HG02981 (cell line): ENCODE results near the gene CDA.

Source experiments
- ATAC-seq: cut with Tn5 transposase; IDR thresholded peaks from one replicate; pipeline ENCODE4 v1.9.1; 2021; ENCODE audit warnings: mild to moderate bottlenecking, moderate library complexity; ENCODE audit not compliant: unreplicated experiment

Gene CDA

DNA sequence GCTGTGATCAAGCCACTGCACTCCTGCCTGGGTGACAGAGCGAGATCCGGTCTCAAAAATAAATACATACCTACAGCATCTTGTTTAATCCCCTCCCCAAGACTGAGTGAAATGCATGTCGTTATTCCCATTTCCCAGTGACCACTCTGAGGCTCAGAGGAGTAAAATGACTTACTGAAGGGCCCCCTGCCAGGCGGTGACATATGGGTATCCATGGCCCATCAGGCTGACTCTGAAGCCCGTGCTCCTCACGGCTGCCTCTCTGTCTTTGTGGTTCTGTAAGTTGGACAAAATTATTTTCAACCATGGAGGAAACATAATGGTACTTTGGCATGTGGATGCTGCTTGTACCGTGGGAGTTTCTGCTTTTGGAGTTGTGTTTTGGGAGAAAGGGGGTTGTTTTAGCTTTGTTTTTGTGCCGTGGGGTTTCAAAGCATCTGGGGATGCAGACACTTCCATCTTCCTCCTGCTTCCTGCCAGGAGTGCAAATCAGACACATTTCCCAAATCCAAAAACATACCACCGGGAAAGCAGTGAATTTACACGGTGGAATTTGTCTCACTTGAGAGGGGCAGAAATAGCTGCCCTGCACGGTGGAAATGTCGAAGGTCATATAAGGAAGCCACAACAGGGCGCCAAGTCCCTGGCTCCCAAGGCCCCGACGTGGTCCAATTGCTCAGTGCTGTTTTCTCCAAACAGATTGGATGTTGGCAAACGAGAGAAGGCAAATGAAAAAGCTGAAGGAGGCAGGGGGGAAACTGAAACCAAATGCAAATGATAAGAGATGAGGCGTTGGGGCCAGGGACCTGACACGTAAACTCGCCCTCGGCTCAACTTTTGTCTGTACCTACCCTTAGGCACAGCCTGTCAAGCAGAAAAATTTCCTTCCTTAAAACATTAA is 27.3 kb downstream of the CDA start:
- ATAC-seq, result no peak

DNA sequence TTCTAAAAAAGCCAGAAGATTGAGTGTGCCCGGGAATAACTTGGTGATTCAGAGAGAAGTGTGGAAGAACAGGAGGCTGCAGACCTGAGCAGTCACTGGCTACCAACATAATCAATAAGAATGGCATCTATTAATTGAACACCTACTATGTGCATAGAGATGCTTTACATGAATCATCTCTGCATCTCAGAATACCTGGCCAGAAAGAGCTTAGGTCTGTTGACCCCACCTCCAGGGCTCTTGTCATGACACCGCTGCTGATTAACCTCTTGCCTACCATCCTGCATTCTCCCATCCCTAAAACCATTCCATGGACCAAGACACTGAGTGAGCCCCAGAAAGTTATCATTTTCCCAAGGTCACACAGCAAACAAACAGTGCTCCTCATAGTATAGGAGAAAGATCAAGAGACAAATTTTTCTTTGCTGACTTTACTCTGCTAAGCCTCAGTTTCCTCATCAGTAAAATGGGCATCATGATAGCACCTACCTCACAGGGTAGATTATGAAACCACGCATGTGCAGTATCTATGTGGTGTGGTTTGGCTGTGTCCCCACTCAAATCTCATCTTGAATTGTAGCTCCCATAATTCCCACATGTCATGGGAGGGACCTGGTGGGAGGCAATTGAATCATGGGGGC is 28.1 kb downstream of the CDA start:
- no peak for ATAC-seq

DNA sequence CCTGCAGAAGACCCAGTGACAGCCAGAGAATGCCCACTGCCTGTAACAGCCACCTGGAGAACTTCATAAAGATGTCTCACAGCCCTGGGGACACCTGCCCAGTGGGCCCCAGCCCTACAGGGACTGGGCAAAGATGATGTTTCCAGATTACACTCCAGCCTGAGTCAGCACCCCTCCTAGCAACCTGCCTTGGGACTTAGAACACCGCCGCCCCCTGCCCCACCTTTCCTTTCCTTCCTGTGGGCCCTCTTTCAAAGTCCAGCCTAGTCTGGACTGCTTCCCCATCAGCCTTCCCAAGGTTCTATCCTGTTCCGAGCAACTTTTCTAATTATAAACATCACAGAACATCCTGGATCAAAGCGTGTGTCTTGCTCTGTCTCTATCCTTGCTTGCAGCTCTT is 29.7 kb downstream of the CDA start:
- no peak for ATAC-seq

DNA sequence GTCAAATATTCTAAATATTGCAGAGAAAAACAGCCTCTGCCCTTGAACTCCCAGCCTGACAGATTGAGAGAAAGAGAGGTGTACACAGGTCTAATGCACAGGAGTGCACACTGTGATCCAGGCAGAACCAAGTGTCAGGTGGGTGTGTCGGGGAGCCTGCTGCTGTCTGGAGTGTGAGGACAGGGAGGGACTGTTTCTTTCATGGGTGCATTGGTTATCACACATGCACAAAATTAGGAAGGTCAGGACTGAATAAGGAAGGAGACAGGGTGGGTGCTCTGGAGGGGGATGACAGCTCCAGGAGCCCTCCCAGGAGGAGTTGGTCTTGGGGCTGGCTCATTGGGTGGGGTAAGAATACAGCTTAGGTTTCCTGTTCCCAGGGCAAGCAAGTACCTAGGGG is 31.1 kb downstream of the CDA start:
- no peak for ATAC-seq

DNA sequence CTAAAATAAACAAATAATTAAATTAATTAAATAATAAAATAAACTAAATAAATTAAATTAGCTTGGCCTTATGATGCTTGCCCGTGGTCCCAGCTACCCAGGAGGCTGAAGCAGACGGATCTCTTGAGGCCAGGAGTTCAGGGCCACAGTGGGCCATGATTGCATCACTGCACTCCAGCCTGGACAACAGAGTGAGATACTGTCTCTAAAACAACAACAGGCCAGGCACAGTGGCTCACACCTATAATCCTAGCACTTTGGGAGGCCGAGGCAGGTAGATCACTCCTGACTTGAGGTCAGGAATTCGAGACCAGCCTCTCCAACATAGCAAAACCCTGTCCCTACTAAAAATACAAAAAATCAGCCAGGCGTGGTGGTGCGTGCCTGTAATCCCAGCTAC is 32.1 kb downstream of the CDA start:
- no peak for ATAC-seq

DNA sequence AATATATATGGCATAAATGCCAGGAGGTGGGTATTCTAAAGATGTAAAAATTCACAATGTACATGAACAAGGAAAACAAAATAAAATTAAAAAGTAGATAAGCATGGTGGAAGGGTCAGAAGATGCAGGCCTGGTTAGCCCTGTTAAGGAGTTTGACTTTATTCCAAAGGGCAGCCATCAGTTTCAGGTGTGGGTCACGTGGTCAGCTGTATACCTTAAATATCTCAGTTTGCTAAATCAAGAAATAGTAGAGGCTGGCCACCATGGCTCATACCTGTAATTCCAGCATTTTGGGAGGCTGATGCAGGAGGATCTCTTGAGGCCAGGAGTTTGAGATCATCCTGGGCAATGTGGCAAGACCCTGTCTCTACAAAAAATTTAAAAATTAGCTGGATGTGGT is 35.8 kb downstream of the CDA start:
- no peak for ATAC-seq

DNA sequence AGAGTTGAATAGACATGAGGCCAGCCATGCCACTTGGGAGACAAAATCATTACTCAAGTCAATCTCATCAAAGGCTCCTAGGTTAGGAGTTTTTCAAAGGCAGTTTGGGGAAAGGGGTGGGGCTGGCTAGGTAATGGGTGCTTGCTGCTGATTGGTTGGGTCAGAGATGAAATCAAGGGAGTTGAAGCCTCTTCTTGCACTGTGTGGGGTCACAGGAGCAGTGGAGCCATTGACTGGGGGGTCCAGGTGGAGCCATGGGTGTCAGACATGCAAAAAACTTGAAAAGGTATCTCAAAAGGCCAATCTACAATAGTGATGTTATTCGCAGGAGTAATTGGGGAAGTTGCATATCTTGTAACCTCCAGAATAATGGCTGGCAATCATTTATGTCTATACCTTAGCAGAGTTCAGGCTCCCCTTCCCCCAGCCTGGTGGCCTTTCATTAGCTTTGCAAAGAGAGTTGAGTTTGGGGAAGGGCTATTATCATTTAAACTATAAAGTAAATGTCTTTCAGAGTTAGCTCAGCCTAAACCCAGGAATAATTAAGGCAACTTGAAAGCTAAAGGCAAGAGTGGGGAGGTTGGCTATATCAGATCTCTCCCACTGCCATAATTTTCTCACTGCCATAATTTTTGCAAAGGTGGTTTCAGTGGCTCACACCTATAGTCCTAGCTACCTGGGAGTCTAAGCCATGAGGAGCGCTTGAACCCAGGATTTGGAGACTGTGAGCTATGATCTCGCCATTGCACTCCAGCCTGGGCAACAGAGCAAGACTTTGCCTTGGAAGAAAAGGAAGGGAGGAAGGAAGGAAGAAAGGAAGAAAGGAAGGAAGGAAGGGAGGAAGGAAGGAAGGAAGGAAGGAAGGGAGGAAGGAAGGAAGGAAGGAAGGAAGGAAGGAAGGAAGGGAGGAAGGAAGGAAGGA is 36.5 kb downstream of the CDA start:
- no peak for ATAC-seq

DNA sequence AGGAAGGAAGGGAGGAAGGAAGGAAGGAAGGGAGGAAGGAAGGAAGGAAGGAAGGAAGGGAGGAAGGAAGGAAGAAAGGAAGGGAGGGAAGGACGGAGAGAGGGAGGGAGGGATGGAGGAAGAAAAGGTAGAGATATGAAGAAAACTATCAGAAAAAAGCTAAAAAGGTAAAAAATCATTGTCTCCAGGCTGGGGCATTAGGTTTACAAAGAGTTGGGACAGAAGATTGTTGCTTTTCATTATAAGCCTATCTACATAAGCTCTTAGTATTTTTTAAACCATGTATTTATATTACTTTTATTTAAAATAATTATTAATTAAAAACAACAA is 37.2 kb downstream of the CDA start:
- no peak for ATAC-seq

DNA sequence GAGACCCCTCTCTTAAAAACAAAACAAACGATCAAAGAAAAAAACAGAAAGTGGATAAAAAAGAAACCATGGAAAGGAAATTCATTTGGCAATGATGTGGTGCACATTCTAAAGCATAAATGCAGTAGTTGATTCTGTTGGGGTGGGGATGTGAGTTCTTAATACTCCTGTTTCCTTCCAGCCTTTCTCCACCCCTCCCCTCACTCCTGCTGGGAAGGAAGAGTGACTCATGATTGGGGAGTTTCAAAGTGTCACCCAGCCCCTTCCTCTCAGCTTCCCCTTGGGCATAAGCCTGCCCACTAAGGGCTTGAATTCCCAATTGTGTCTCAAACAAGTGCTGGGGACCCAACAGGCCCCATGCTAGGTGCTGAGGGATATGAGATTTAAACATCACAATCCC is 37.6 kb downstream of the CDA start:
- no peak for ATAC-seq

DNA sequence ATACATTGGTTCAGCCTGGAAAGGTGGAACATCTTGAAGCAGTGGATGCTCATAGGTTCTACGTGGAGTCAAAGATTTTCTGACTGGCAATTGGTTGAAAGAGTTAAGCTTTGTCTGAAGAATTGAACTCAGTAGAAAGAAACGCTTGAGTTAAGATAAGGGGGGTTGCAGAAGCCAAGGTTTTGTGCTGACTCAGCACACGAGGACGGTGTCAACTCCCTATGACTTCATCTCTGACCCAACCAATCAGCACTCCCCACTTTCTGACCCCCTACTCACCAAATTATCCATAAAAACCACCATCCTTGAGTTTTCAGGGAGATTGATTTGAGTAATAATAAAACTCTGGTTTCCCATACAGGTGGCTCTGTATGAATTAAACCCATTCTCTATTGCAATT is 41.8 kb downstream of the CDA start:
- ATAC-seq, result no peak

DNA sequence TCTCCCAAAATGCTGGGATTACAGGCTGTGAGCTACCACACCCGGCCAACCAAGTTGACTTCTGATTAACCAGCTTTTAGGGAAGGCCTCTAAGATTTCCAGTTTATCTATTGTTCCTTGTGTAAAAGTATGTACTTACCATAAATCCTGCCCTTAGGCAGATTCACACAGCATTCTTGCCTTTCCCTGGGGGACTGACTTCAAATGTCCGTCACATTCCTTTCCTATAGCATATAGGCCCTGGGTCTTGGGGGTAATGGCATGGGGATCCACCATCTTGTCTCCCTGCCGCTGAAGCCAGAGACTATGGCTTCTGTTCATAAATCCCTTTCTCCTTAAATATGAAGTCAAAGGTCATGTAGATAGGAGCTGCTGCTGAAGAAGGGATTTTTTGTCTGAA is 43.5 kb downstream of the CDA start:
- ATAC-seq, result no peak

DNA sequence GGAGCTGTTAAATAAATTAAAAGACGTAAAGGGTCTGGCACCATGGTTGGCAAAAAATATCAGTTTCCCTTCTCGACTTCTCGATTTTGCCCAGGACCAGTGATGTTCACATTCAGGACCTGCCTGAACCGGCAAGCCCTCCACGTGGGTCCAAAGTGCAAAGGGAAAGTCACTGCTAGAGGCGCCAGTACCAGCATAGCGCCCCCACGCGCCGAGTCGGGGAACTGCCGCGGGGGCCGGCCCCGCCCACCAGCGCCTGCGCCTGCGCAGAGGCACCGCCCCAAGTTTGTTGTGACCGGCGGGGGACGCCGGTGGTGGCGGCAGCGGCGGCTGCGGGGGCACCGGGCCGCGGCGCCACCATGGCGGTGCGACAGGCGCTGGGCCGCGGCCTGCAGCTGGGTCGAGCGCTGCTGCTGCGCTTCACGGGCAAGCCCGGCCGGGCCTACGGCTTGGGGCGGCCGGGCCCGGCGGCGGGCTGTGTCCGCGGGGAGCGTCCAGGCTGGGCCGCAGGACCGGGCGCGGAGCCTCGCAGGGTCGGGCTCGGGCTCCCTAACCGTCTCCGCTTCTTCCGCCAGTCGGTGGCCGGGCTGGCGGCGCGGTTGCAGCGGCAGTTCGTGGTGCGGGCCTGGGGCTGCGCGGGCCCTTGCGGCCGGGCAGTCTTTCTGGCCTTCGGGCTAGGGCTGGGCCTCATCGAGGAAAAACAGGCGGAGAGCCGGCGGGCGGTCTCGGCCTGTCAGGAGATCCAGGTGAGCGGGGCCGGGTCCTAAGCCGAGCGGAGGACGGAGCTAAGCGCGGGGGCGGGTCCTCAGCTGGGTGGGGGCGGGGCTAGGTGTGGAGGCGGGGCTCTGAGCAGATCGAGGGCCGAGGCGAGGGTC is 44.5 kb downstream of the CDA start, which contains the start of gene PINK1:
Gene PINK1, plus strand, starts transcription at position 269 of the 875 bp plus-strand sequence. Its CDS starts 91 bp downstream, at position 360.
- peak; percentile 55 for ATAC-seq

DNA sequence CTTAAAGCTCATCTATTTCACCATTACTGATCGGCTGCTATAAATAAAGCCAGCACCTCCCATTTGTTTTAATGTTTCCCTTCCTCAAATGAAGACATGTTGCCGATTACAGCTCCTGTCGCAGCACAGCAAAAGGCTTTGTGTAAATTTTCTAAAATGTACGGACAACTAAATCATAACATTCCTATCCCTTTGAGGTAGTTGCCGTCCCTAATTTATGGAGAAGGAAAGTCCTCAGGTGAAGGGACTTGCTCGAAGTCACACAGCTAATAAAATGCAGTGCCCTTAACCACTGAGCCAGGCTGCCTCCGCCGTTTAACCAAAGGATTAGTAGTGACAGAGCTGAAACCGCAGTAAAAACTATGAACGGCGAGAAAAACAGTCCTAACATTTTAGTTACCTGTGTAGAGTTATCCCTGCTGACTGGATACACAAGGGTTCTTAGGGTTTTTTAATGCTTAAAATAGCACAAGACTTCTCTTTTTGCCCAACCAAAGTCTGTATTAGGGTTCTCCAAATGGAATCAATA is 45.2 kb downstream of the CDA start:
- no peak for ATAC-seq

DNA sequence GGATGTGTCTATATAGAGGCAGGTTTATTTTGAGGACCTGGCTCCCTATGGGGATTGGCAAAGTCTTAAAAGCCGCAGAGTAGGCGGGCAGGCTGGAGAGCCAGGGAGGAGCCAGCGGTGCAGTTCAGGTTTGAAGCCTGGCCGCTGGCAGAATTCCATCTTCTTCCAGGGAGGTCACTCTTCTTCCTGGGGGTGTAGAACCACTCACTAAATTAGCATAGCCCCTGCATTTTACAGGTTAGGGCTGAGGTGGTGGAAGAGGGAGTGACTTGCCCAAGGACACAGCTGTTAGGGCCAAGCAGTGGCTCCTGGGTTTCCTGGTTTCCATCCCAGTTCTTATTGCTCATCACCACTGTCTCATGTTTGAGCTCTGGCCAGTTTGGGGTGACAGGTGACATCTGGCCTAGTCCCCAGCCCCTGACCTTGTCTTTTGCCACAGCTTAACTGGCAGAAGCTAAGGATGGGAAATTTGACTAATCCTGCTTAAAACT is 45.7 kb downstream of the CDA start:
- no peak for ATAC-seq

DNA sequence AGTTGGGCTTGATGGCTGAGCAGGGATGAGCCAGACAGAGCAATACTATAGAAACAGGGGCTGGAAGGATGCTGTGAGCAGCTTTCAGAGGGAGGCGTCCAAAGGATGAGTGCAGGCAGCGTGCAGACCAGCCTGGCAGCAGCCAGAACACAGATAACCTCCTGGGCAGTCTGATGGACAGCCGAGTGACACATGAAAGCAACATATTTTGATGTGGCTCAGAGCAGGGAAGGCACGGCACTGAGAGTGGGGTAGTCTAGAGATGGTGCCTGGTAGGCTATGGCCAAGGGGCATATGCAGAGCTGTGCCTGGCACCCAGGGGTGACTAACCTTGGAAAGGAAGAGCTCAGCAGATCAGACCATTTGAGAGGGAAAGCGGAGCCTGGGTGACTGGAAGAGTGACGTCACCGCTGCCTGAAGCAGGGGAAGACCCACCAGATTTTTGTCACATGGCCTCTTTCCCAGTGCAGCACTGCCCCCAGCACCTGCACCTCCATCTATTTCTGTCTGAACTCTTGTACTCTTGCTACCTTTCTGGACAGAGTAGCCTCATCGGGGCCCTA is 48.0 kb downstream of the CDA start:
- no peak for ATAC-seq

DNA sequence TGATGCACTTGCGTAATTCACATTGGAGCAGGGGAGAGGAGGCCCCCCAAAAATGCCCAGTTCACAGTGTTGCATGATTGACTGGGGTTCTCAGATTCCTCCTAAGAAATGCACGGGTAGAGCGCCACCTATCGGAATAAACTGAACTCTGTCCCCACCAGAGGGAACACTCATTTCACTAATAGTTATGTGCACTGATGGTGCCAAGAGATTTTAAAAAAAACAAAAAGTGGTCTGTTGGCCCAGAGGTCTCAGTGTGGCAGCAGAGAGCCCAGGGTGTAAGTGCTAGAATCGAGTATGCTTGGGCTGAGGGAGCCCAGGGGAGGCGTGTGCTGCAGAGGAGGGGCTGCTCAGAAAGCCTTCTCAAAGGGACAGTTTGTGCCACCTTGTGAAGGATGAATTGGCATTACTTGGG is 51.3 kb downstream of the CDA start:
- no peak for ATAC-seq

DNA sequence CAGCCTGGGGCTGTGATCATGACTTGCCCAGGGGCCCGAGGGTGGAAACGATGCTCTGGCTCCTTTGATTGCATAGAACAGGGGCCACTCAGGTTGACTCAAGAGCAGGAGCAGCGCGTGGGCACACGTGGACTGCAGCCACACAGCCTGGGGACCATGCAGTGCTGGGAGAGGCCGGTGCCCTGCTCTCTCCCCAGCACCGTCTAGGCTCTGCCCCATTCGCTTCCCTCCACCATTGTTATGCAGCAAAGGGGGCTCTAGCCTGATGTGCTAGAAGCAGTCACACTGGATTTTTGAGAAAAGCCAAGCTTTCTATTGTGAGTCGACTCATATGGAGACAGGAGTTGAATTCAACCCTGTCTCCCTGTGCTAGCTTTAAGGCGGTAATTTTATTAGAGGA is 53.1 kb downstream of the CDA start:
- ATAC-seq, result no peak

DNA sequence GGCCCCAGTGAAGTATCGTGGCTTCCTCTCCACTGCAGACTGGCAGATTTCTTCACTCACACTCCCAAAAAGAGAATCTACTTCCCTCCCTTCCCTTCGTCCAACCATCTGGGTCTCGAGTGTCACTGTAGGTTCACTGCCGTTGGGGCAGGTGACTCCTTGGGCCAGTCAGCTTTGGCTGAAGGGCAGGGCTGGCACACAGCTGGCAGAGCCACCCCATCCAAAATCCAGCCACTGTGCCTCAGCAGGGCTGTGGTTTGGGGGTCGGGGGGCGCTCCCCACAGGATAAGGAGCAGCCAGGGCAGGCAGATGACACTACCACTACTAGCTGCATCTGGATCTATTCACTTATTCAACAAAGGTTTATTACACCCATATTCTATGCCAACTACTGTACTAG is 54.2 kb downstream of the CDA start:
- ATAC-seq, result no peak

DNA sequence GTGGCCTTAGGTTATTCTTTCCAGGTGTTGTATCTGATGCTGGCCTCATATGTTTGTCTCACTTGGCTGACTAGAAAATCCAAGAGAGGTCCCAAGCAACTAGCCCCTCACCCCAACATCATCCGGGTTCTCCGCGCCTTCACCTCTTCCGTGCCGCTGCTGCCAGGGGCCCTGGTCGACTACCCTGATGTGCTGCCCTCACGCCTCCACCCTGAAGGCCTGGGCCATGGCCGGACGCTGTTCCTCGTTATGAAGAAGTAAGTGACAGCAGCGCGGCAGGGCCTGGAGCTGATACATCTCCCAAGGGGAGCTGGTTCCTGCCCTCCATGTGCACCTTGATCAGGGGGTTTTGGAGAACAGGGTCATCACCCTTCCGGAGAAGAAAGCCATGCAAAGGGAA is 55.5 kb downstream of the CDA start:
- no peak for ATAC-seq

DNA sequence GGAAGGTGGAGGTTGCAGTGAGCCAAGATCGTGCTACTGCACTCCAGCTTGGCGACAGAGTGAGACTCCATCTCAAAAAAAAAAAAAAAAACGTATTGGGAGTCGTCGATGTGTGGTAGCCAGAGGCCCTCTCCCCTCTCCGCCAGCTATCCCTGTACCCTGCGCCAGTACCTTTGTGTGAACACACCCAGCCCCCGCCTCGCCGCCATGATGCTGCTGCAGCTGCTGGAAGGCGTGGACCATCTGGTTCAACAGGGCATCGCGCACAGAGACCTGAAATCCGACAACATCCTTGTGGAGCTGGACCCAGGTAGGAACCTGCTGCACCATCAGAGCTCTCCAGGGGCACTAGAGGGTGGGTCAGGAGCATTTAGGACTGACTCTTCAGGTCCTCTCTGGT is 56.5 kb downstream of the CDA start:
- no peak for ATAC-seq
